Measurements from ENCODE around the gene TMEM212.

Gene TMEM212

DNA sequence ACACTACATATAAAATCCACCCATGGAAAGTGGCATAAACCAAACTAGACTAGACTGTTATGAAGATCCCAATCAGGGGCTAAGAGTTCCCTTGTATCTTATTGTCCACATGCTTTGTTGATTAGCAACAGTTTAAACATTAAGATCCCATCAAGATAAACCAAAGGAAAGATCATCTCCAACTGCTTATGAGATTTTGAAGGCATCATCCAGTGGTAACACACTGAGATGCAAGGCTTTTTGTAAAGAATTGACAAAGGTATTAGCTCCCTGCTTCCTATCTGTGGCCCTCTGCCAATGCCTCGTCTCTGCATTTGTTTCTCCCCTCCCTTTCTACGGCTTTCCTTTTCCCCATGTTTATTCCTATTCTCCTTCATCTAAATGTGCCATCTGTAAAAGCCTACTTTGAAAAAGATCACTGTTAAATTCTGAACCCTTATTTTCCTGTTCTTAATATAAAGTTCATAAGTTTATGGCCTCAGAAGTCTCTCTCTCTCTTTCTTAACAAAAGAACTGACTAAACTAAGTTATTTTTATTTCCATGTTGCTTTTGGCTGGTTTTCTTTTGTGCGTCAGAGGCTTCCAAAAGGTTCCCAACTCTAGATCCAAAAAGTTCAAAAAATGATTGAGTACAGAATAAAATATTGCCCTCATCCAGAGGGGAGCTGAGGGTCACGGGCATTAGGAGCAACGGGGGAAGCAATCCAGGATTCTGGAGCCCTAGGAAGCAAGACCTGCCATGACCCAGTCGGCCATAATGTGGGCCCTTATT is 38.3 kb upstream of the TMEM212 start:
- H3K27me3 ChIP-seq (ENCODE audit: control insufficient read depth in 1 of 2, insufficient read depth in 1 of 2, low read length in 2 of 2): no peaks in the 10 kb centered on the region
- no peak overlapping the region for H4K91ac ChIP-seq (ENCODE audit: low read length)
- no peak overlapping the region for H4K8ac ChIP-seq (ENCODE audit: low read length)
- peaks cover 9% of the 10 kb centered on the region for H3K4me1 ChIP-seq (ENCODE audit: control insufficient read depth, insufficient read depth, low read depth, low read length)
- whole genome bisulfite sequencing: 73% methylated on average over 4 of the region's 6 CpGs
- peak overlapping the region in 1 of 2 experiments; percentile 74 for H2BK12ac ChIP-seq (ENCODE audit: low read length in 2 of 2)
- H3K79me1 ChIP-seq (replicated peaks; ENCODE audit: low read length, poor library complexity, severe bottlenecking): peaks cover 22% of the 10 kb centered on the region
- no peak overlapping the region for H3K4ac ChIP-seq (ENCODE audit: low read depth in 1 of 2, low read length in 2 of 2)
- no peak overlapping the region for H3K14ac ChIP-seq (ENCODE audit: low read length in 2 of 2)
- H2BK5ac ChIP-seq (ENCODE audit: low read depth, low read length, poor library complexity, severe bottlenecking): no peak overlapping the region
- no peak overlapping the region for H2AFZ ChIP-seq (ENCODE audit: low read depth, low read length)
- no peaks in the 10 kb centered on the region for H3K9me3 ChIP-seq (ENCODE audit: control insufficient read depth, low read length)
- DNase-seq: peak; percentile 59
- H2BK120ac ChIP-seq (ENCODE audit: low read depth, low read length): peak overlapping the region; percentile 54
- H2AK5ac ChIP-seq (ENCODE audit: low read length, severe bottlenecking): peak overlapping the region; percentile 78
- H3K18ac ChIP-seq (ENCODE audit: low read depth in 1 of 2, low read length in 2 of 2): no peak overlapping the region
- H3K23ac ChIP-seq (ENCODE audit: low read length in 2 of 2): peak overlapping the region in 1 of 2 experiments; percentile 67
- peak overlapping the region; percentile 54 for H3K9ac ChIP-seq (ENCODE audit: low read length)
- peak overlapping the region; percentile 73 for H2BK15ac ChIP-seq (ENCODE audit: low read depth, poor library complexity, severe bottlenecking)
- H3K4me2 ChIP-seq (ENCODE audit: low read length, poor library complexity, severe bottlenecking): no peak overlapping the region
- H3K36me3 ChIP-seq (ENCODE audit: control insufficient read depth in 1 of 2, insufficient read depth in 2 of 2, low read depth in 1 of 2, low read length in 2 of 2): no peaks in the 10 kb centered on the region
- peak overlapping the region in 1 of 2 experiments; percentile 2 for H3K4me3 ChIP-seq (ENCODE audit: insufficient read depth in 1 of 2, low read depth in 1 of 2, low read length in 2 of 2)
- H3K27ac ChIP-seq (ENCODE audit: low read length, poor library complexity, severe bottlenecking): no peak overlapping the region

DNA sequence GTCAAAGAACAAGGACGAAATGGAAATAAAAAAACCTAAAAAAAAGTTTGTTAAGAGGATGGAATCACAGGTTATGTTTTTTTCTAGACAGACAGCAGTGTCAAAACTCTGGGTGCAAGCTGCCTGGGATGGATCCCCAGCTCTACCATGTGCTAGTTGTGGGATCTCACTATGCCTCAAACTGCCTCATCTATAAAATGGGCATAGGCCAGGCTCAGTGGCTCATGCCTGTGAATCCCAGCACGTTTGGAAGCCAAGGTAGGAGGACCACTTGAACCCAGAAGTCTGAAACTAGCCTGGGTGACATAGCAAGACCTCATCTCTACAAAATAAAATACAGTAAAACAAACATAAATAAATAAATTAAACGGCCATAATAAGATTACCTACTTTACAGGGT is 37.5 kb upstream of the TMEM212 start:
- no peak overlapping the region for H3K4me2 ChIP-seq (ENCODE audit: low read length, poor library complexity, severe bottlenecking)
- peak overlapping the region; percentile 96 for H2AK5ac ChIP-seq (ENCODE audit: low read length, severe bottlenecking)
- H3K4ac ChIP-seq (ENCODE audit: low read depth in 1 of 2, low read length in 2 of 2): peak overlapping the region in 1 of 2 experiments; percentile 94
- peaks cover 19% of the 10 kb centered on the region for H3K79me1 ChIP-seq (replicated peaks; ENCODE audit: low read length, poor library complexity, severe bottlenecking)
- H3K23ac ChIP-seq (ENCODE audit: low read length in 2 of 2): peak overlapping the region in 1 of 2 experiments; percentile 93
- 80% methylated on average over 2 of the region's 3 CpGs for WGBS
- no peak overlapping the region for H3K4me3 ChIP-seq (ENCODE audit: insufficient read depth in 1 of 2, low read depth in 1 of 2, low read length in 2 of 2)
- no peak for DNase-seq
- peak overlapping the region; percentile 23 for H2AFZ ChIP-seq (ENCODE audit: low read depth, low read length)
- no peaks in the 10 kb centered on the region for H3K9me3 ChIP-seq (ENCODE audit: control insufficient read depth, low read length)
- peak overlapping the region; percentile 22 to 100 for H2BK12ac ChIP-seq (ENCODE audit: low read length in 2 of 2)
- H3K14ac ChIP-seq (ENCODE audit: low read length in 2 of 2): no peak overlapping the region
- no peak overlapping the region for H2BK120ac ChIP-seq (ENCODE audit: low read depth, low read length)
- no peaks in the 10 kb centered on the region for H3K27me3 ChIP-seq (ENCODE audit: control insufficient read depth in 1 of 2, insufficient read depth in 1 of 2, low read length in 2 of 2)
- no peak overlapping the region for H2BK5ac ChIP-seq (ENCODE audit: low read depth, low read length, poor library complexity, severe bottlenecking)
- no peak overlapping the region for H2BK15ac ChIP-seq (ENCODE audit: low read depth, poor library complexity, severe bottlenecking)
- H3K4me1 ChIP-seq (ENCODE audit: control insufficient read depth, insufficient read depth, low read depth, low read length): peaks cover 9% of the 10 kb centered on the region
- H3K18ac ChIP-seq (ENCODE audit: low read depth in 1 of 2, low read length in 2 of 2): peak overlapping the region; percentile 14 to 85
- peak overlapping the region; percentile 48 for H4K91ac ChIP-seq (ENCODE audit: low read length)
- no peaks in the 10 kb centered on the region for H3K36me3 ChIP-seq (ENCODE audit: control insufficient read depth in 1 of 2, insufficient read depth in 2 of 2, low read depth in 1 of 2, low read length in 2 of 2)
- H3K27ac ChIP-seq (ENCODE audit: low read length, poor library complexity, severe bottlenecking): no peak overlapping the region
- H3K9ac ChIP-seq (ENCODE audit: low read length): peak overlapping the region; percentile 54
- no peak overlapping the region for H4K8ac ChIP-seq (ENCODE audit: low read length)

DNA sequence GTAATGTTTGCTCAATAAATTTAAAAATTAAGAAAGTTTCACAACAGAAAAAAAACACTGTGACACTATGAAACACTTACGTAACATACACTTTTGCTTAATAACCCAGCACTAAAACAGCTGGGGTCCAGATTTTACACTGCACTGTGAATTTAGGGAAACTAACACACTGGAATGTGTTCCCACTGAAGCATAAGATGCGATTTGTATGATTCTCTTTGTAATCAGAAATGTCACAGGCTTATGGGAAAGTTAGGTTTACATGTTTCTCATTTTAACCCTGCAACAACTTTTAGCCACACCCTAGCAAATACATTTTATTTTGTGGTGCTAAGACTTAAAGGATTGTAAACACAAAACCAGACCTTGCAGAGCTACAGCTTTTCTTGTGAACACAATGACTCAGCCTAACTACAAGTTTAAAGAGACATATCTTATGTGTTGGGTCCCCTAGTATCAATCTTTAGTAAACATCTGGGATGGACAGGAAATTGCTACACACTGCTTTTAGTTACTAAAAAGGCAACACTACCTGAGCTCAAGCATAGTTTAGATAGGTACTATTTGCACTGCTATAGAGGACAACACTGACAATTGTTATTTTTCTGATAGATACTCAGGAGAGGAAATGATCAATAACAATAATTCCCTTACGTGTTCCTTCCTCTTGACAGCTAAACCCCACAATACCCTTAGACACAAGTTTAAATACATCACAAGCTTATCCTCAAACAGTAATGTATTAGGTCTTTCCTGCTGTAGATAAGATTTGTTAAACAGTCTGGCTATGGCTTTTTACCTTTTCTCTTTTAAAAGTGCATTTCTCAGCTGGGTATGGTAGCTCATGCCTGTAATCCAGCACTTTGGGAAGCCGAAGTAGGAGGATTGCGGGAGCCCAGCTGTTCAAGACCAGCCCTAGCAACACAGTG is 36.7 kb upstream of the TMEM212 start:
- no peak overlapping the region for H2AFZ ChIP-seq (ENCODE audit: low read depth, low read length)
- no peaks in the 10 kb centered on the region for H3K9me3 ChIP-seq (ENCODE audit: control insufficient read depth, low read length)
- peak; percentile 96 for DNase-seq
- peak overlapping the region; percentile 80 to 97 for H2BK12ac ChIP-seq (ENCODE audit: low read length in 2 of 2)
- H4K91ac ChIP-seq (ENCODE audit: low read length): peak overlapping the region; percentile 37
- peak overlapping the region; percentile 28 to 64 for H3K18ac ChIP-seq (ENCODE audit: low read depth in 1 of 2, low read length in 2 of 2)
- no peak overlapping the region for H2AK5ac ChIP-seq (ENCODE audit: low read length, severe bottlenecking)
- H3K27ac ChIP-seq (ENCODE audit: low read length, poor library complexity, severe bottlenecking): peak overlapping the region; percentile 57
- H2BK15ac ChIP-seq (ENCODE audit: low read depth, poor library complexity, severe bottlenecking): peak overlapping the region; percentile 8
- peak overlapping the region; percentile 54 for H3K9ac ChIP-seq (ENCODE audit: low read length)
- H2BK5ac ChIP-seq (ENCODE audit: low read depth, low read length, poor library complexity, severe bottlenecking): no peak overlapping the region
- no peaks in the 10 kb centered on the region for H3K36me3 ChIP-seq (ENCODE audit: control insufficient read depth in 1 of 2, insufficient read depth in 2 of 2, low read depth in 1 of 2, low read length in 2 of 2)
- no peaks in the 10 kb centered on the region for H3K27me3 ChIP-seq (ENCODE audit: control insufficient read depth in 1 of 2, insufficient read depth in 1 of 2, low read length in 2 of 2)
- H2BK120ac ChIP-seq (ENCODE audit: low read depth, low read length): peak overlapping the region; percentile 69
- H4K8ac ChIP-seq (ENCODE audit: low read length): no peak overlapping the region
- peak overlapping the region; percentile 13 for H3K4me2 ChIP-seq (ENCODE audit: low read length, poor library complexity, severe bottlenecking)
- WGBS: 43% methylated on average over 4 of the region's 5 CpGs
- peaks cover 19% of the 10 kb centered on the region for H3K79me1 ChIP-seq (replicated peaks; ENCODE audit: low read length, poor library complexity, severe bottlenecking)
- H3K4me1 ChIP-seq (ENCODE audit: control insufficient read depth, insufficient read depth, low read depth, low read length): peaks cover 10% of the 10 kb centered on the region
- peak overlapping the region in 1 of 2 experiments; percentile 23 for H3K4me3 ChIP-seq (ENCODE audit: insufficient read depth in 1 of 2, low read depth in 1 of 2, low read length in 2 of 2)
- H3K23ac ChIP-seq (ENCODE audit: low read length in 2 of 2): no peak overlapping the region
- no peak overlapping the region for H3K14ac ChIP-seq (ENCODE audit: low read length in 2 of 2)
- peak overlapping the region in 1 of 2 experiments; percentile 54 for H3K4ac ChIP-seq (ENCODE audit: low read depth in 1 of 2, low read length in 2 of 2)

Measured in mesenchymal stem cell (in vitro differentiated cells and primary cell).